DMS153 treated with DMSO at 0.1 percent for 48 hours (cell line): ENCODE measurements around the gene UNC13C.
"Not testable (repeated sequence)": the region's sequence is repeated elsewhere in the genome, so short reads cannot be mapped to it uniquely, and the experiment has no call there.

Experiments used
- DNase-seq: peaks from one replicate; lab custom pipeline; 2025; ENCODE audit not compliant: unreplicated experiment; lab: John Stamatoyannopoulos, UW

The UNC13C gene

GRCh38 chr15:53978253-53978906 is at the start of gene UNC13C:
Gene UNC13C, plus strand, starts transcription at chr15:53978441. Its CDS starts 34,463 bp downstream, at chr15:54012904.
- no peak for DNase-seq

GRCh38 chr15:53936137-53936536 is 42.1 kb upstream of the UNC13C start:
- DNase-seq: no peak

- DNase-seq: not testable (repeated sequence)
These were observed 40.6 kb upstream of the UNC13C start for GRCh38 chr15:53937632-53938031.

DNA sequence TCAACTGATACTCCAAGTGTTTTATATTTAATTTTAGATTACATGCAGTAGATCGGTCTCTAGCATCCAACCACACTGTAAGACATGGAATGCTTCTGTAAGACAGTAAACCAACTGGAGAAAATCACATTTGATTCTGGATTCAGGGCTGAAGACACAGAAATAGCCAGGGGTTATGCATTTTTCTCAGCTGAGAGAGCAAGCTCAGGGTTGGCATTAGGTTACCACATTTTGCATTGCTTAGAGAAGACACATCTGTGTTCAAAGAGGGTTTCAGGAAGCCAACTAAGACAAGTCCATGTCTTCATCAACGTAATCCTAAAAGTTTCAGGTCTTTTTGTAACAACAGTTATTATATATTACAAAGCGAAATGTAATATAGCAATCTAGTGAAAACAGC is 27.7 kb upstream of the UNC13C start:
- DNase-seq: no peak

DNA sequence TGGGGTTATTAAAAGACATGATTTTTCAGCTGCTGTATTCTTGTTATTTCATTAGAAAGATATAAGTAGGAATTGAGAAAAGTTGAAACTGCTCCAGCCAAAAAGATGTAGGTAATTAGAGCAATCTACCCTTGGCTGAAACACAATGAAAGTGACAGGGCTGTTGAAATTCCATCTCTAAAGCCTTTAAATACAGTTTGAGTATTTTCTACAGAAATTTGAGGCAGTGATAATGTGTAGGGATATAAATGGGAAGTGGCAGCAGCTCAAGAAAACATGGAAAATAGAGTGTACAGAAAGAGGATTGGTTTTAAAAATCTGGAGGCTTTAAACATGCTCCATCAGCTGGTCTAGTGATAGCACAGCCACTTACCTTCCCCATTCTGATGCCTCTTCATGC is 22.8 kb upstream of the UNC13C start:
- no peak for DNase-seq

- no peak for DNase-seq
These were observed 15.3 kb upstream of the UNC13C start for GRCh38 chr15:53962646-53963561.

DNA sequence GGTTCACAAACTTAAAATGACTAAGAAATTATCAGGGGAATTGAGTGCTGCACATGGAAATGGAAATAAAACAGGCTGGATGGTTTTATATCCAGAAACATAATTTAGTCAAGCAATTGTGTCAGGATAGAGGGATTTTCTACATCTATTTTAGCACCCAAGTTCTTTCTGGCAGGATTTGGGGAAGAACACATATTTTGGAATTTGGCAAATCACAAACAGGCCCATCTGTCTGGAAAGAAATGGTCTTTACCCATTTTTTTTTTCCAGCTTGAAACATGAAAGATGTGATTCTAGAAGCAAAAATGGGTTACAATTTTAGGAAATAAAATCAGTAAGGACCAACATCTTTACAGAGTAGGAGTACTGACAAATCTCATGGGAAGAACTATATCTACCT is 14.4 kb upstream of the UNC13C start:
- no peak for DNase-seq

DNA sequence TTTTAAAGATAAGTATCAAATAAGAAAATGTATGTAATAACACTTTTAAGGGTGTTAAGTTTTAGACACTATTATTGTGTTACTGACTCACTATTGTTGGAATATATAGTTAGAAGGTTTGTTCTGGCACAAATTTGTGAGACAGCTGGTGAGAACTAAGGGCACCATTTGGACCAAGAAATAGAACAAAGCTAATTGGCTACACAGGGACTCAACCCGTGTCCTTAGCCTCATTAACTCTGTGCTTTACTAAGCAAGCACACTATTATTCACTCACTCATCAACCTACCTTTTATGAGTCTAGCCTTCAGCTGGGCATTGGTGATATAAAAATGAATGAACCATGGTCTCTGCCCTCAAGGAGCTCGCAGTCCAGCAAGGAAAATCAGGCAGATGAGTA is 4.1 kb upstream of the UNC13C start:
- DNase-seq: no peak

DNA sequence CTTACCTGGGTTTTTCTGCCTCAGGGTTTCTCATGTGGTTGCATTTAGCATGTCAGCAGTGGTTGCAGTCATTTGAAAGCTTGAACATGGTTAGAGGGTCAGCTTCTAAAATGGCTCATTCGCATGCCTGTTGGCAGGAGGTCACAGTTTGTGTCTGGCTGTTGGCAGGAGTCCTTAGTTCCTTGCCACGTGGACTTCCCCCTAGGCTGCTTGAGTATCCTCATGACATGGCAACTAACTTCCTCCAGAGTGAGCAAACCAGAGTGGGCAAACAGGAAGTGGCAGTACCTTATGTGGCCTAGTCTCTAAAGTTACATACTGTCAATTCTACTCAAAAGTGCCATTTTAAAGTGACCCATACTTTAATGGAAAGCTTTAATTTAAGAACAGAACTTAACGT is 3.4 kb upstream of the UNC13C start:
- DNase-seq: no peak

- DNase-seq: no peak
These were observed 1.3 kb upstream of the UNC13C start for GRCh38 chr15:53976844-53977392.

- DNase-seq: no peak
These were observed 979 bp downstream of the UNC13C start for GRCh38 chr15:53979051-53979788.

DNA sequence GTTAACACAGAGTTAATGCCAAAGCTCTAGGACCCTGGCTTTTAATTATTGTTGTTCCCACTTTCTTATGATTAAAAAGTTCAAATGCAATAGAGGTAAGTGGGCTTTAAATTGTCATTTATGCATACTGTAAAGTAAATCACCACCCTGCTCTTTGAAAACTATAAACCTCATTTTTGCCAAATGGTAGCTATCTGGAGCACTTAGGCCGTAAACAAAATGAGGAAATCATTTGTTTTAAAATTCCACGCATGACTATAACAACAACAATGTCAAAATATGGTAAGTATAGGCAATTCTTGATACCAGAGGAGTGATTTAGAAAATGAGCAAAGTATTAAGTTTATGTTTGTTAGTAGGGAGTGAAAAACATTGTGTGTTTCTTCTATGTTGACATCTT is 1.8 kb downstream of the UNC13C start:
- no peak for DNase-seq

- DNase-seq: no peak
These were observed 3.9 kb downstream of the UNC13C start for GRCh38 chr15:53982071-53982680.

DNA sequence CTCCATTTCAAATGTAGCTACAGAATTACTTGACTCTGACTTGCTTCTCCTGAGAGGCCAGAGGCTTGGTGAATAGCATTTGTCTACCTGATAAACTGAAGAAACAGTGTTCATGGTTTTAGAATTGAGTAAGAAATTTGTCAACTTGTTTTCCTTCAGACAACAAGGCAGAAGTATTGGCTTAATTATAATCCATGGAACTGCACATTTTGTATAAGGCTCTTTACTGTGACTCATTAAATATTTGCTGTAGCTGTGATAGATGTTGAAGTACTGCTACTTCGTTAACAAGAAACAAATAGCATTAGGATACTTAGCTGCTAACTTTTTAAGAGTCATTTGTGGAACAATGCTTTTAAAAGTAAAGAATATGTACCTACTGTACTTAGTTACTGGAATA is 4.6 kb downstream of the UNC13C start:
- no peak for DNase-seq

DNA sequence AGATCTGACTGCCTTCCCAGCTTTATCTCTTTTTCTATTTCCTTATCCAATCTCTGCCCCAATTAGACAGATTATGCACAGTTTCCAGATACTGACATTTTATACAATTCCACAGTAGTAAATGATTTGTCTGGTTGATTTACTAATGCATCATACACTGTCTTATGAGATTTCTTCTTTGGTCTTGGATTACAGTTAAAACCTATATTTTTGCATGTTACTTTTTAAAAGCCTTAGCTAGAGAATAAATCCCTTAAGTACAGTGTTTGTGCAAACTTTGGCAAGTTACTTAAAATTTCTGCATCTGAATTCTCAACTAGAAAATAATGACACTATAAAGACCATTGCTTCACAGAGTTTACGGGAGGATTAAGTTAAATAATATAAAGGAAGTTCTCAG is 6.0 kb downstream of the UNC13C start:
- DNase-seq: no peak

DNA sequence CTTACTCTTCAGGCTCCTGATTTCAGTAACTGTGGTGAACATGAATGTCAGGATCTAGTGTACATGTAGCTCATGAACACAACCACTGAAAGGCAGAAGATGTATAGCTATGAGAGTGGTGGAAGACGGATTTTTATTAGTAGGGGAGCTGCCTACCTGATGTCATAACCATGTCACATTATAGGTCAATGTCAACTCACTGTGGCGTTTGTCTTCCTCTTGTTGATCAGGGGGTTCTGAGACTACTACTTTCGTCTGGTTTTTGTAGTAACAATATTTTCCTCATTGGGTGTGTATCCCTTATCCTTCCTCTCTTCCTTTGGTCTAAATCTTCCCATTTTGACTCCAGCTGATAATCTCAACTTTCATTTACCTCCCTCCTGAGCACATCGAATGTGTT is 7.3 kb downstream of the UNC13C start:
- no peak for DNase-seq

GRCh38 chr15:53987480-53987879 is 9.2 kb downstream of the UNC13C start:
- no peak for DNase-seq

GRCh38 chr15:54007256-54007655 is 29.0 kb downstream of the UNC13C start:
- DNase-seq: no peak

GRCh38 chr15:54011656-54012055 is 33.4 kb downstream of the UNC13C start:
- no peak for DNase-seq

- no peak for DNase-seq
These were observed 35.9 kb downstream of the UNC13C start for GRCh38 chr15:54014067-54014655.

- no peak for DNase-seq
These were observed 39.0 kb downstream of the UNC13C start for GRCh38 chr15:54017251-54017650.
